Activated T-helper 9 cell treated with anti-CD3 and anti-CD28 coated beads, Interleukin-2, amount 50 U/mL, for 16 hours (primary cell): ENCODE measurements around the gene EHF.
"Not testable (repeated sequence)": the region's sequence is repeated elsewhere in the genome, so short reads cannot be mapped to it uniquely, and the experiment has no call there.

Source experiments
- DNase-seq: peaks from one replicate; pipeline ENCODE4 v3.0.0-alpha.2; 2020; ENCODE audit warnings: low read depth

EHF gene

GRCh38 chr11:34620820-34621792 lies at the start of gene EHF:
EHF (plus strand) TSS chr11:34621093; CDS start chr11:34642631, 21,538 bp downstream.
- DNase-seq, result no peak

GRCh38 chr11:34573537-34573936 lies 47.4 kb upstream of the EHF start:
- DNase-seq, result no peak

- no peak for DNase-seq
These were observed 45.6 kb upstream of the EHF start for GRCh38 chr11:34575261-34575660.

GRCh38 chr11:34575671-34576070 lies 45.2 kb upstream of the EHF start:
- no peak for DNase-seq

- DNase-seq, result no peak
These were observed 44.6 kb upstream of the EHF start for GRCh38 chr11:34576331-34576730.

GRCh38 chr11:34583818-34584217 lies 37.1 kb upstream of the EHF start:
- DNase-seq, result no peak

- DNase-seq, result no peak
These were observed 35.6 kb upstream of the EHF start for GRCh38 chr11:34585304-34585734.

- DNase-seq, result no peak
These were observed 35.0 kb upstream of the EHF start for GRCh38 chr11:34585735-34586487.

GRCh38 chr11:34586488-34587281 lies 34.2 kb upstream of the EHF start:
- DNase-seq, result no peak

- DNase-seq, result no peak
These were observed 33.6 kb upstream of the EHF start for GRCh38 chr11:34587282-34587677.

GRCh38 chr11:34588023-34588422 lies 32.9 kb upstream of the EHF start:
- DNase-seq, result no peak

GRCh38 chr11:34588701-34589100 lies 32.2 kb upstream of the EHF start:
- DNase-seq, result no peak

- not testable (repeated sequence) for DNase-seq
These were observed 31.7 kb upstream of the EHF start for GRCh38 chr11:34589177-34589576.

- no peak for DNase-seq
These were observed 27.8 kb upstream of the EHF start for GRCh38 chr11:34593085-34593484.

- DNase-seq, result no peak
These were observed 26.3 kb upstream of the EHF start for GRCh38 chr11:34594603-34595002.

GRCh38 chr11:34595391-34595790 lies 25.5 kb upstream of the EHF start:
- no peak for DNase-seq

GRCh38 chr11:34595960-34596644 lies 24.8 kb upstream of the EHF start:
- no peak for DNase-seq

- DNase-seq, result no peak
These were observed 21.4 kb upstream of the EHF start for GRCh38 chr11:34599406-34599945.

GRCh38 chr11:34600339-34601084 lies 20.4 kb upstream of the EHF start:
- DNase-seq, result no peak

GRCh38 chr11:34601085-34601444 lies 19.8 kb upstream of the EHF start:
- no peak for DNase-seq

- DNase-seq, result no peak
These were observed 19.3 kb upstream of the EHF start for GRCh38 chr11:34601609-34602008.
